Stomach (tissue), 9 donors: ENCODE results near the gene SPIRE2. TPM values are rescaled to one million over a fixed set of nuclear protein-coding genes. Genes with fewer than 3 reads are reported as not detected.

Experiments used
- DNase-seq, 2 donors: peaks; one replicate each; pipeline versions ENCODE4 v3.0.0 to v3.0.0-alpha.2; 2013 to 2019
- H3K27ac ChIP-seq, 5 donors: fragments of 200-600 bp in 4 of 5; sonication (generic) in 4 of 5; one replicate each; pipeline ENCODE4 v1.5.1; 2013 to 2019; ENCODE audit warnings: mild to moderate bottlenecking in 1 of 5, moderate library complexity in 1 of 5
- H3K27me3 ChIP-seq, 3 donors: fragments of 200-600 bp; sonication (generic); one replicate each; pipeline ENCODE4 v1.5.1; 2017 to 2019; ENCODE audit warnings: mixed run types in 1 of 3
- H3K36me3 ChIP-seq, 4 donors: fragments of 200-600 bp; sonication (generic); 1 replicate in 3 of 4; 2 replicates in 1 of 4; pipeline ENCODE4 v1.5.1; 2016 to 2019
- H3K4me1 ChIP-seq, 4 donors: fragments of 200-600 bp; sonication (generic); one replicate each; pipeline ENCODE4 v1.5.1; 2016 to 2019
- H3K4me3 ChIP-seq, 4 donors: fragments of 200-600 bp; sonication (generic) in 3 of 4; one replicate each; pipeline ENCODE4 v1.5.1; 2016 to 2019; ENCODE audit warnings: mild to moderate bottlenecking in 1 of 4
- H3K9me3 ChIP-seq, 4 donors: fragments of 200-600 bp; sonication (generic); one replicate each; pipeline ENCODE4 v1.5.1; 2016 to 2019
- EP300 ChIP-seq: sonication (generic); formaldehyde crosslinking; IDR thresholded peaks from one replicate; pipeline ENCODE4 v1.6.1; 2017; ENCODE audit warnings: antibody characterized with exemption
- POLR2A ChIP-seq, 4 donors: fragments of 450-650 bp; IDR thresholded peaks; one replicate each; pipeline ENCODE4 v1.6.1; 2016; ENCODE audit warnings: antibody characterized with exemption in 4 of 4, control low read depth in 2 of 4, mild to moderate bottlenecking in 1 of 4, moderate library complexity in 1 of 4
- POLR2AphosphoS5 ChIP-seq, 3 donors: sonication (generic); formaldehyde crosslinking; IDR thresholded peaks; one replicate each; pipeline ENCODE4 v1.6.1; 2016; ENCODE audit warnings: antibody characterized with exemption in 3 of 3
- WGBS, 5 donors: extraction: QIAGEN DNeasy Blood & Tissue Kit in 3 of 5; methylation state at CpG; one replicate each; pipeline versions ENCODE4 v1.1.5 to v1.1.7; 2013 to 2018; 5-methylcytosine and 5-hydroxymethylcytosine counted together
- intact Hi-C: fragments of 100-400 bp; cut with DNase I; formaldehyde crosslinking; loops from one replicate; pipeline ENCODE4 v1.15.1; 2023; ENCODE audit warnings: low total_unique reads
- polyA plus RNA-seq, 3 donors: library from polyadenylated mRNA; stranded (reverse); fragments of 200-250 nt; gene quantifications; one replicate each; pipeline ENCODE4 v1.2.3, GENCODE V29; 2013
- total RNA-seq, 5 donors: library from RNA; depleted of rRNA; stranded (reverse); fragments of >200 nt; gene quantifications; one replicate each; pipeline versions ENCODE4 v1.1.0 to v1.2.3, GENCODE V29; 2014 to 2016
- TF ChIP-seq, protein P1 (sequence below), 7 experiments: fragments of 450-650 bp in 4 of 7; fragments of 200-600 bp in 3 of 7; sonication (generic) in 3 of 7; IDR thresholded peaks; one replicate each; pipeline ENCODE4 v1.5.1; 2016 to 2019; ENCODE audit warnings: antibody characterized with exemption in 7 of 7, control low read depth in 2 of 7, mild to moderate bottlenecking in 1 of 7
- donor health status: healthy with polysubstance abuse.
- donor health status: Bipolar disorder and iron deficiency.
- donor health status: healthy.

Gene SPIRE2
- total and polyA plus RNA-seq, 8 donors = 3.9 to 230 (median 25.0) TPM

DNA sequence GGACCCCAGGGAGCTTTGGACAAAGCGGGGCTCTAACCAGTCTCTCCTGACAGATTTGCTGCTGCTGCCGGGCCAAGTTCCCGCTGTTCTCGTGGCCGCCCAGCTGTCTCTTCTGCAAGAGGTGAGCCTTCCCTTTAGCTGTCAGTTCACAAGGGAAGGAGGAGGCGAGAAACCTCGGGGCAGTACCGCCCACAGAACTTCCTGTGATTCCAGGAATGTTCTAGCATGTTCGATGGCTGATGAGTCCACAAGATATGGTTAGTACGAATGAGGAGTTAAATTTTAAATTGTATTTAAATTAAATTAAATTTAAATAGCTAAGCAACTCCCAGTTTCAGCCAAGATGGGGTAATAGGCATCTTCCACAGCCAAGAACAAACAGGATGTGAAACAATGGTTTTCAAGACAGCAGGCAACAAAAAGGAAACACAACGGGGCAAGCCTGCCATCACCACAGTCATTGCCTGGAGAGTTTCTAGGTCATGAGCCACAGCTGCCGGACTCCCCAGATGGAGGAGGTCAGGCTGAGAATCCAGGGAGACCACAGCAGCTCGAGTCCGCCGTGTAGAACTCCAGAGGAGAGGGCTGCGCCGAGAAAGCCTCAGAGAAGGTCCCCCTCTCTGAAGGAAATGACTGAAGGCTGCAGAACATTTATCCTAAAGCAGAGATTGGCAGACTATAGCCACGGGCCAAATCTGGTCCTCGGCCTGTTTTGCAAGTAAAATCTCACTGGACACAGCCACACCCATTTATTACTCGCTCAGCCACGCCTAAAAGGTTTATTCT, 35.7 kb downstream of the SPIRE2 start:
- peak overlapping the region; percentile 9 to 76 (median 36) for H3K27ac ChIP-seq
- 58 to 68% (median 63%) methylated on average over 21 of the region's 21 CpGs for WGBS, 5 donors

DNA sequence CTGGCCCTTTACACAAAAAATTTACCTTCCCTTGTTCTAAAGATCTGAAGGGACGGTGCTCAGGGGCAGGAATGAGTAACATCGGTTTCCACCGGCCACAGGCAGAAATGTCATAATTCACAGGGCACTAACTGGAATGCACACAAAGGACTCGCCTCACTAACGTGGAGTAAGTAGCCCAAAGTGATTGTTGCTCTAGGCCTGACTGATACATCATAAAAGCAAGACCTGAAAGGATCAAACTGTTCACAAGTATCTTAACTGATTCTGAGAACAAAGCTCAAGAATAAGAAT, 36.2 kb downstream of the SPIRE2 start:
- peaks cover 0 to 11% (median 8%) of the 10 kb centered on the region in 4 donors for H3K9me3 ChIP-seq
- no peak overlapping the region for H3K4me3 ChIP-seq
- H3K36me3 ChIP-seq = peaks cover 0 to 24% (median 7%) of the 10 kb centered on the region in 4 donors
- H3K4me1 ChIP-seq = peaks cover 0 to 30% (median 11%) of the 10 kb centered on the region in 4 donors
- intact Hi-C loops = loop anchor here (5.0 to 10.0 kb wide), 2 partner anchors 47 to 160 kb away; partner anchors contain the start of genes FANCA and SPATA2L
- peak overlapping the region in 4 of 5 donors; percentile 9 to 76 (median 46) for H3K27ac ChIP-seq
- no peaks in the 10 kb centered on the region for H3K27me3 ChIP-seq
- TF ChIP-seq, protein P1, sequence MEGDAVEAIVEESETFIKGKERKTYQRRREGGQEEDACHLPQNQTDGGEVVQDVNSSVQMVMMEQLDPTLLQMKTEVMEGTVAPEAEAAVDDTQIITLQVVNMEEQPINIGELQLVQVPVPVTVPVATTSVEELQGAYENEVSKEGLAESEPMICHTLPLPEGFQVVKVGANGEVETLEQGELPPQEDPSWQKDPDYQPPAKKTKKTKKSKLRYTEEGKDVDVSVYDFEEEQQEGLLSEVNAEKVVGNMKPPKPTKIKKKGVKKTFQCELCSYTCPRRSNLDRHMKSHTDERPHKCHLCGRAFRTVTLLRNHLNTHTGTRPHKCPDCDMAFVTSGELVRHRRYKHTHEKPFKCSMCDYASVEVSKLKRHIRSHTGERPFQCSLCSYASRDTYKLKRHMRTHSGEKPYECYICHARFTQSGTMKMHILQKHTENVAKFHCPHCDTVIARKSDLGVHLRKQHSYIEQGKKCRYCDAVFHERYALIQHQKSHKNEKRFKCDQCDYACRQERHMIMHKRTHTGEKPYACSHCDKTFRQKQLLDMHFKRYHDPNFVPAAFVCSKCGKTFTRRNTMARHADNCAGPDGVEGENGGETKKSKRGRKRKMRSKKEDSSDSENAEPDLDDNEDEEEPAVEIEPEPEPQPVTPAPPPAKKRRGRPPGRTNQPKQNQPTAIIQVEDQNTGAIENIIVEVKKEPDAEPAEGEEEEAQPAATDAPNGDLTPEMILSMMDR (IDR thresholded peaks at IDR 0.05) = no peak
- TF ChIP-seq POLR2A (IDR thresholded peaks at IDR 0.05) (no peak), EP300 (no peak), POLR2AphosphoS5 (IDR thresholded peaks at IDR 0.05) (no peak)
- DNase-seq = no peak
- WGBS, 5 donors = 58 to 72% (median 69%) methylated on average over 5 of the region's 5 CpGs

More for the DNA sequence above, 35.7 kb downstream of the SPIRE2 start:
- H3K36me3 ChIP-seq = peaks cover 0 to 28% (median 5%) of the 10 kb centered on the region in 4 donors
- H3K9me3 ChIP-seq = peaks cover 0 to 11% (median 8%) of the 10 kb centered on the region in 4 donors
- intact Hi-C loops = loop anchor here (5.0 to 10.0 kb wide), 2 partner anchors 47 to 159 kb away; partner anchors contain the start of genes FANCA and SPATA2L
- TF ChIP-seq POLR2A (IDR thresholded peaks at IDR 0.05) (no peak), POLR2AphosphoS5 (IDR thresholded peaks at IDR 0.05) (no peak), EP300 (no peak)
- TF ChIP-seq, protein P1 (IDR thresholded peaks at IDR 0.05) = no peak
- H3K4me3 ChIP-seq = no peak overlapping the region
- peak in 1 of 2 donors; percentile 47 for DNase-seq
- no peaks in the 10 kb centered on the region for H3K27me3 ChIP-seq
- peaks cover 0 to 30% (median 11%) of the 10 kb centered on the region in 4 donors for H3K4me1 ChIP-seq

DNA sequence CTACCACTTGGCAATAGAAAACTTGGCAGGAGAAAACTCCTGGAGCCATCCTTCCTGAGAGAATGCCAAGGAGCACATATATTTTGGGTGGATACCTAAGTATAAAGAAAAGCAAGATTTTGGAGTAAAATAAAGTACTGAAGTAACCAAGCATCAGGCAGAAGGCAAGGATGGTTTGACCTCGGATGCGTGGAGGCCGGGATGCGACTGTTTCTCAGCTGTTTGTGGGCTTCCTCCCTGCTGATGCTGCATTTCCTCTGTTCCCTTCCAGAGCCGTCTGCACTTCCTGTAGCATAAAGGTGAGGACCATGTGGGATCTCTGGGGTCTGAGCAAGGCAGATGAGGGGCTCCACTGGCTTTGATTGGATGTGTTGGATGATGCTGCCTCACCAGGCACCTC, 39.6 kb downstream of the SPIRE2 start:
- DNase-seq = no peak
- TF ChIP-seq, protein P1 (IDR thresholded peaks at IDR 0.05) = no peak
- TF ChIP-seq EP300 (no peak), POLR2A (IDR thresholded peaks at IDR 0.05) (no peak), POLR2AphosphoS5 (IDR thresholded peaks at IDR 0.05) (no peak)
- Histone ChIP-seq H3K9me3 (peaks cover 0 to 11% (median 8%) of the 10 kb centered on the region in 4 donors), H3K27ac (no peak overlapping the region), H3K4me1 (peaks cover 5 to 31% (median 16%) of the 10 kb centered on the region in 4 donors), H3K4me3 (no peak overlapping the region), H3K27me3 (no peaks in the 10 kb centered on the region), H3K36me3 (peaks cover 0 to 16% (median 12%) of the 10 kb centered on the region in 4 donors)
- 88 to 96% (median 94%) methylated on average over 5 of the region's 5 CpGs for WGBS, 5 donors
- intact Hi-C loops = loop anchor here (10.0 kb wide), 1 partner anchor 163 kb away; the partner anchor contains the start of gene SPATA2L

DNA sequence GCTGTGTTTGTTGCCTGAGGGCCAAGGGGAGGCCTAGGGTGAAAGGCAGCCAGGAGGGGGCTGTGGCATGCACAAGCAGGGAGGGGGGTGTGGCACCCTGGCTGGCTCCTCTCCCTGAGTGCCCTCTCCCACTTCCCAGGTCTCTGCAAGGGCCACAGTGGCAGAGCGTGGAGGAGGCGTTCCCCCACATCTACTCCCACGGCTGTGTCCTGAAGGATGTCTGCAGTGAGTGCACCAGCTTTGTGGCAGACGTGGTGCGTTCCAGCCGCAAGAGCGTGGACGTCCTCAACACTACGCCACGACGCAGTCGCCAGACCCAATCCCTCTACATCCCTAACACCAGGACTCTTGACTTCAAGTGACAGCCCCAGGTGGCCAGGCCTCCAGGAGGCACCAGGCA, 41.6 kb downstream of the SPIRE2 start:
- Histone ChIP-seq H3K4me3 (no peak overlapping the region), H3K9me3 (peaks cover 0 to 11% (median 8%) of the 10 kb centered on the region in 4 donors), H3K27me3 (no peaks in the 10 kb centered on the region), H3K4me1 (peaks cover 9 to 23% (median 19%) of the 10 kb centered on the region in 4 donors), H3K27ac (no peak overlapping the region), H3K36me3 (peaks cover 0 to 20% (median 12%) of the 10 kb centered on the region in 4 donors)
- WGBS, 5 donors = 87 to 95% (median 92%) methylated on average over 10 to 12 of the region's 12 CpGs
- intact Hi-C loops = loop anchor here (10.0 kb wide), 1 partner anchor 165 kb away; the partner anchor contains the start of gene SPATA2L
- TF ChIP-seq POLR2A (IDR thresholded peaks at IDR 0.05) (no peak), EP300 (no peak), POLR2AphosphoS5 (IDR thresholded peaks at IDR 0.05) (no peak)
- TF ChIP-seq, protein P1 (IDR thresholded peaks at IDR 0.05) = no peak
- DNase-seq = no peak
